Astrocyte (in vitro differentiated cells and primary cell): ENCODE results near the gene PRPF40B. TPM values are rescaled to one million over a fixed set of nuclear protein-coding genes. Genes with fewer than 3 reads are reported as not detected.

Source experiments
- DNase-seq: peaks from one replicate; pipeline ENCODE4 v3.0.0-alpha.2; 2010; ENCODE audit warnings: low read depth
- FAIRE-seq: peaks from 2 replicates; lab custom pipeline; 2011; peaks lifted over from hg19 to GRCh38; lab: Jason Lieb, UNC
- H2AFZ ChIP-seq: 2 replicates; pipeline ENCODE4 v1.6.0; 2012; ENCODE audit warnings: low read depth, low read length, inconsistent platforms
- H3K27ac ChIP-seq: 2 replicates; pipeline ENCODE4 v1.5.1; 2011; ENCODE audit warnings: low read depth, low read length, inconsistent platforms
- H3K27me3 ChIP-seq: 2 replicates; pipeline ENCODE4 v1.6.0; 2011; ENCODE audit warnings: low read length, inconsistent platforms; ENCODE audit not compliant: insufficient read depth
- H3K36me3 ChIP-seq: 2 replicates; pipeline ENCODE4 v1.5.1; 2011; ENCODE audit warnings: low read length, inconsistent platforms; ENCODE audit not compliant: insufficient read depth
- H3K4me1 ChIP-seq: 2 replicates; pipeline ENCODE4 v1.5.1; 2011; ENCODE audit warnings: low read length, inconsistent platforms; ENCODE audit not compliant: insufficient read depth
- H3K4me2 ChIP-seq: 2 replicates; pipeline ENCODE4 v1.6.0; 2012; ENCODE audit warnings: low read length, inconsistent platforms
- H3K4me3 ChIP-seq: 2 replicates; pipeline ENCODE4 v1.5.1; 2011; ENCODE audit warnings: low read depth, mild to moderate bottlenecking, low read length, inconsistent platforms; ENCODE audit not compliant: insufficient read depth
- H3K79me2 ChIP-seq: 2 replicates; pipeline ENCODE4 v1.6.0; 2012; ENCODE audit warnings: mild to moderate bottlenecking, low read length, inconsistent platforms; ENCODE audit not compliant: insufficient read depth
- H3K9ac ChIP-seq: 2 replicates; pipeline ENCODE4 v1.6.0; 2012; ENCODE audit warnings: mild to moderate bottlenecking, low read length, inconsistent platforms
- H3K9me3 ChIP-seq: 2 replicates; pipeline ENCODE4 v1.5.1; 2012; ENCODE audit warnings: low read depth, mild to moderate bottlenecking, low read length, inconsistent platforms; ENCODE audit not compliant: insufficient read depth
- H4K20me1 ChIP-seq: 2 replicates; pipeline ENCODE4 v1.6.0; 2012; ENCODE audit warnings: low read length, inconsistent platforms; ENCODE audit not compliant: insufficient read depth
- H3K27ac Mint-ChIP-seq: one replicate; pipeline ENCODE4 v1.8.0; 2021; ENCODE audit warnings: mild to moderate bottlenecking, mixed read lengths; ENCODE audit not compliant: unreplicated experiment
- H3K27me3 Mint-ChIP-seq: one replicate; pipeline ENCODE4 v1.8.0; 2021; ENCODE audit warnings: low read depth, mixed read lengths; ENCODE audit not compliant: unreplicated experiment
- H3K36me3 Mint-ChIP-seq: one replicate; pipeline ENCODE4 v1.8.0; 2021; ENCODE audit warnings: low read depth, mixed read lengths; ENCODE audit not compliant: unreplicated experiment
- H3K4me1 Mint-ChIP-seq: one replicate; pipeline ENCODE4 v1.8.0; 2021; ENCODE audit warnings: low read depth, mixed read lengths; ENCODE audit not compliant: unreplicated experiment
- H3K4me3 Mint-ChIP-seq: one replicate; pipeline ENCODE4 v1.8.0; 2021; ENCODE audit warnings: mild to moderate bottlenecking, moderate library complexity, mixed read lengths; ENCODE audit not compliant: unreplicated experiment
- H3K9me3 Mint-ChIP-seq: one replicate; pipeline ENCODE4 v1.8.0; 2021; ENCODE audit warnings: mild to moderate bottlenecking, mixed read lengths; ENCODE audit not compliant: unreplicated experiment
- EZH2 ChIP-seq: IDR thresholded peaks from 2 replicates; pipeline ENCODE4 v1.6.1; 2012; ENCODE audit warnings: mild to moderate bottlenecking, low read length, inconsistent platforms; ENCODE audit not compliant: insufficient read depth
- total RNA-seq: library from RNA; stranded (reverse); gene quantifications from 2 replicates; pipeline ENCODE4 v1.2.1, GENCODE V29; 2021
- TF ChIP-seq, protein P1 (sequence below): IDR thresholded peaks from 2 replicates; pipeline ENCODE4 v1.5.1; 2011; ENCODE audit warnings: low read depth, mild to moderate bottlenecking, inconsistent platforms, low read length, moderate library complexity; ENCODE audit not compliant: insufficient read depth

The PRPF40B gene
- total RNA-seq, 1 donor from 2014 or later: 10.1 TPM

DNA sequence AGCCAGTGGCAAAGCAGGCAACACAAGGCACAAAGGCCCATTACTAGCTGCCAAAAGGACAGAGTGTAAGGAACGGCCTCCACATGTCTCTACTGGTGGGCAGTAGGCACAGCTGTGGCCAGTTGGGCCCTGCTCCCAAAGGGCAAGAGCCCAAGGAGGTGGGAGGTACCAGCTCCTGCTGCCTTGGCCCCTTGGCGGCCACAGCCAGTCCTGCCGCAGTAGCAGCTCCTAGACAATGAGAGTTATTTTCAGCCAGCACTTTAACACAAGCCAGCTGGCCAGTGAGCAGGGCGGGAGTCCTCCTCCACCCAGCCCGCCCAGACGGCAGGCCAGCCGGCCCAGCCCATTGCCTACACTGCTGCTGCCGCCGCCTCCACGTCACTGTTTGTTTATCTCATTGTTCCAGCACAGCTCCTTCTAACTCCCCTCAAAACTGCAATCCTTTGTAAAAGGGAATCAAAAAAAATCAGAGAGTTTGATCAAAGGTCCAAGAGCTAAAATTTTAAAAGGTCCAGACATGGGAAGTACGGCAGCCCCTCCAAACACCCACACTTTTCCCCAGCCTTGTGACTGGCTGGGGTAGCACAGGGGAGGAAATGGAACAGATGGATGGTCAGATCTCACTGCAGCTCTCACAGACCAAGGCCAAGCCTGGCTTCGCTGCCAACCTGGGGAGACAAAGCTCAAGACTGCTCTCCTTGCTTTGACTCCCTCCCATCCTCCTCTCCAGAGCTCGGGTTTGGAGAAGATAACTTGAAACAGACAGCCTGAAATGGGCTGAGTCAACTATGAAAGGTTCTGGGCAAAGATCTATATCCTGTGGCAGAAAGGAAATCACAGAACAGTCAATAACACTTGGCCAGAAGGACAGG is 50.3 kb downstream of the PRPF40B start:
- Mint-ChIP-seq H3K9me3 (no peaks in the 10 kb centered on the region), H3K27ac (peak overlapping the region; percentile 90), H3K27me3 (no peaks in the 10 kb centered on the region), H3K4me1 (peaks cover 54% of the 10 kb centered on the region), H3K36me3 (peaks cover 3% of the 10 kb centered on the region), H3K4me3 (peak overlapping the region; percentile 8)
- Histone ChIP-seq H3K27ac (peak overlapping the region; percentile 89), H3K4me3 (peak overlapping the region; percentile 8), H3K36me3 (no peaks in the 10 kb centered on the region), H3K79me2 (peaks cover 86% of the 10 kb centered on the region), H3K27me3 (no peaks in the 10 kb centered on the region), H4K20me1 (peaks cover 49% of the 10 kb centered on the region), H2AFZ (peak overlapping the region; percentile 45), H3K4me2 (peak overlapping the region; percentile 76), H3K4me1 (peaks cover 41% of the 10 kb centered on the region), H3K9ac (peak overlapping the region; percentile 81), H3K9me3 (no peaks in the 10 kb centered on the region)
- DNase-seq: peak; percentile 94
- TF ChIP-seq, protein P1, sequence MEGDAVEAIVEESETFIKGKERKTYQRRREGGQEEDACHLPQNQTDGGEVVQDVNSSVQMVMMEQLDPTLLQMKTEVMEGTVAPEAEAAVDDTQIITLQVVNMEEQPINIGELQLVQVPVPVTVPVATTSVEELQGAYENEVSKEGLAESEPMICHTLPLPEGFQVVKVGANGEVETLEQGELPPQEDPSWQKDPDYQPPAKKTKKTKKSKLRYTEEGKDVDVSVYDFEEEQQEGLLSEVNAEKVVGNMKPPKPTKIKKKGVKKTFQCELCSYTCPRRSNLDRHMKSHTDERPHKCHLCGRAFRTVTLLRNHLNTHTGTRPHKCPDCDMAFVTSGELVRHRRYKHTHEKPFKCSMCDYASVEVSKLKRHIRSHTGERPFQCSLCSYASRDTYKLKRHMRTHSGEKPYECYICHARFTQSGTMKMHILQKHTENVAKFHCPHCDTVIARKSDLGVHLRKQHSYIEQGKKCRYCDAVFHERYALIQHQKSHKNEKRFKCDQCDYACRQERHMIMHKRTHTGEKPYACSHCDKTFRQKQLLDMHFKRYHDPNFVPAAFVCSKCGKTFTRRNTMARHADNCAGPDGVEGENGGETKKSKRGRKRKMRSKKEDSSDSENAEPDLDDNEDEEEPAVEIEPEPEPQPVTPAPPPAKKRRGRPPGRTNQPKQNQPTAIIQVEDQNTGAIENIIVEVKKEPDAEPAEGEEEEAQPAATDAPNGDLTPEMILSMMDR: peak; percentile 9
- no peak for TF ChIP-seq EZH2
- FAIRE-seq: no peak

DNA sequence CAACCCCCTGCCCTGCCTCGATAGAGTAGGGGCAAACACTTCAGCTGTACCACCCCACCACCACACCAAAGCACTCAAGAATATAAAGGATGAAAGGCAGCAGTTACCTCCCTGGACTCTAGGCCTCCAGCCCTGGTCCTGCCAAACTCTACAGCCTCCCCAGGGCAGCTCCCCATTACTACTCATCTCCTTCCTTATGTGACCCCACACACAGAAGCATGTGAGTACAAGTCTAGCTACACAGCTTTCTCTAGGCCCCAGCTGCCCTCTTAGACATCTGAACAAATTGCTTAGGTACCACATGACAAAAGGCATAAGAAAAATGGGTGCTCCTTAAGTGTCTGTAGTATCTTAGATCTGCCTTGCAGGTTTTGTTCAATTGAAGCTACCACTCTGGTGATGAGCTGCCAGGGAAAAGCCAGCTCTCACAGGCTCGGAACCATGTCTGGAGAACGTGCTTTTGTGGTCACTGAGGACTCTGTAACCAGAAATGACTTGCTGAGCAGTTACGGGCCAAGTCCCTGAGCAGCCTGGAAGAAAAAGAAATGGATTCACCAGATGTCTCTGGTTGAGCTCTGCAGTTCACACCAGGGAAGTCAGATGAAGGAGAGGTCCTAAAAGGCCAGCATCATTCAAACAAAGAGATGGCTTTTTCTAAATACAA is 51.1 kb downstream of the PRPF40B start:
- Histone ChIP-seq H3K9me3 (no peaks in the 10 kb centered on the region), H3K4me2 (peak overlapping the region; percentile 76), H3K79me2 (peaks cover 86% of the 10 kb centered on the region), H4K20me1 (peaks cover 51% of the 10 kb centered on the region), H2AFZ (peak overlapping the region; percentile 45), H3K4me3 (no peak overlapping the region), H3K36me3 (no peaks in the 10 kb centered on the region), H3K9ac (peak overlapping the region; percentile 81), H3K27me3 (no peaks in the 10 kb centered on the region), H3K27ac (peak overlapping the region; percentile 89), H3K4me1 (peaks cover 41% of the 10 kb centered on the region)
- H3K27me3 Mint-ChIP-seq: no peaks in the 10 kb centered on the region
- peaks cover 54% of the 10 kb centered on the region for H3K4me1 Mint-ChIP-seq
- H3K27ac Mint-ChIP-seq: peak overlapping the region; percentile 90
- FAIRE-seq (no peak), DNase-seq (peak; percentile 66)
- no peak overlapping the region for H3K4me3 Mint-ChIP-seq
- H3K9me3 Mint-ChIP-seq: no peaks in the 10 kb centered on the region
- TF ChIP-seq EZH2: no peak
- TF ChIP-seq, protein P1: no peak
- peaks cover 3% of the 10 kb centered on the region for H3K36me3 Mint-ChIP-seq
